GM10847 (cell line): ENCODE results near the gene LRRC8D.

Experiments
- POLR2A ChIP-seq: IDR thresholded peaks from 2 replicates; pipeline ENCODE4 v1.6.1; 2011; ENCODE audit not compliant: insufficient read length; ENCODE audit errors: extremely low read depth

The LRRC8D gene

DNA sequence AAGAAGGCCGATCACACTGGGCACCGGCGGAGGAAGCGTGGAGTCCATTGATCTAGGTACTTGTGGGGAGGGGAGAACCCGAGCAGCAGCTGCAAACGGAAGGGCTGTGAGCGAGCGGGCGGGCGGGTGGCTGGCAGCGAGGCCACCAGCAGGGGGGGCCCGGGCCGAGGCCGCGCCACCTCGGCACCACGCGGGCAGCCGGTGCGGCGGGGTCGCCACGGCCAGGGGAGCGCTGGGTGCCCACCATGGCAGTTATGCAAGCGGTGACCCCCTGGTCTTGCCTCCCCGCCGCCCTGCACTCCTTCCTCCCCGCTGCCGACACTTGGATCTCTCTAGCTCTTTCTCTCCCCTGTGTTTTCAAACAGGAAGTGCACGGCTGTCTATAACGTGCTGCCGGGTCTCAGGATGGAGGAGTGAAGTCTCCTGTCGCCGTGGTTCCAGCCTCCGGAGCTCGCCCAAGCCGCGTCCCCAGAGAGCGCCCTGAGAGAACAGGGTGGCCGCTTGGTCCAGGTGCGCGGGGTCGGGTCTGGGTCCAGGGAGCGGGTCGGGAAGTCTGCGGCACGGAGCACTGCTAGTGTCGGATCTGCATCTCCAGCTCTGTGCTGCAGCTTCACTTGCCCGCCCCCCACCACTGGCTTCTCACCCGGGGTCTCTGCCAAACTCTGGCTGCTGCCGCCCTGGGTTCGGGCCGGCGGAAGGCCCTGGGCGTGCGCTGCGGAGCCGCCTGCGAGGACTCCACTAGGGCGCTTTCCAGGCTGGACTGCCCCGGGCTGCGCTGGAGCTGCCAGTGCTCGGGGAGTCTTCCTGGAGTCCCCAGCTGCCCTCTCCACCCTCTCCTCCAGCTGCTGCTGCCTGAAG lies 22.7 kb downstream of the LRRC8D start:
- TF ChIP-seq POLR2A = peak; percentile 55

DNA sequence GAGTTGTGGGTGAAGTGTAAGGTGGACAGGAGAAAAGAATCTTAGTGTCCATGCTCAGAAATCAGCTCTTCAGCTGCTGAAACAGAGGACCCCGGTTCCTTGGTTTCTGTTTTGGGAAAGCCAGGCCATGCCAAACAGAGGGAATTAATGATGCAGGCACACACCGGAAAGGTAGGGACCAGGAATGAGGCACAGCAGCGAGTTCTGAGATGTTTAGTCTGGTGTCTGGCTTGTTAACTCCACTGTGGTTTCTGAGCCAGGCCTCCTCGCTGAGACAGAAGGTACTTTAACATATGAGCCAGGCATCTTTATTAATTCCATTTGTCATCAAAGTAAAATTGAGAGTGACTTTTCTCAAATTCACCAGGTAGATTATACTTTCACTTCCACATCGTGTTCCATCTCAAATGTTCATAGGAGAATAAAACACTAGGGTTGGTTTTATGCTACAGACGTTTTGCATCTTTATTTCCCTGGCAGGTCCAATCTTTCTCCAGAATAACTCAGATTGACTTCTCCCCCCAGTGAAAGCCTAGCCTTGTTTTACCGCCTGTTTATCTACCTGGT lies 23.5 kb downstream of the LRRC8D start:
- TF ChIP-seq POLR2A = no peak

DNA sequence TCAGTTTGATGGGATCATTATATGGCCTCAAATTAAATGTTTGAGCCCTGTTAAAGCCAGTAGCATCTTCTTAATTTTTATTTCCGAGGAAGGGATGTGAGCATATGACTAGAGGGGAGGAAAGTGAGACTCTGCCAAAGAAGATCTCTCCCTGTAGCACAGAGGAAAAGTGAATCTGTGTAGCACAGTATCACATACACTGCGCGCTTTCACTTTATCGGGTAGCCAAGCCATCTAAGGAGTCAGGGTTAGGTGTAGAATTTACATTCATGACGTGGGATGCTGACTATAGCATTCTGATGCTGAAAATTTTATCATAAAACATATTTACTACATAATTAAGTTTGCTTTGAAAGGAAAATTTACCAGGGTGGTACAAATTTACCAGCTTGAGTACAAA lies 24.0 kb downstream of the LRRC8D start:
- no peak for TF ChIP-seq POLR2A

DNA sequence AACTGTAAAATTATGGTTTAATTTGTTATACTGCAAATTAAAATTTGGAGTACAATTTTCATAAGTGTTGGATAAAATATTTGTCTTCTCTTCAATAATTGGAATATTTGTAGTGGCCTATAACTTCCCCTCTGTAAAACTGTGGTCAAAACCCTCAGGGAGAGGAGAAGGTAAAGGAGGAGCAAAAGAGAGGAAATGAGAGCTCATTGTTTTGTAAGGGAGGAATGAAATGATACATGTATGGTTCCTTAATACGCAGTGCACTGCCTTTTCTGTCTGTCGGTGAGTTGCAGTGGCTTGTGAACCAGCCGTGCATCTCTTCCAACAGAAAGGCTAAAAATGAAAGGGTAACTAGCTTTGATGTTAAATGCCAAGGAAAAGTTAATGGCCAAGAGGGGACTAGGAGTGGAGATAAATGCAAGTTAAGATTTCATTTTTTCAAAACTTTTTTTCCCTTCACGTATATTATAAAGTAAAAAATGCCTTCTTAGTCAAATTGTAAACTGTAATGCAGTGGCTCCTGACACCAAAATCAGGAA lies 26.4 kb downstream of the LRRC8D start:
- no peak for TF ChIP-seq POLR2A

DNA sequence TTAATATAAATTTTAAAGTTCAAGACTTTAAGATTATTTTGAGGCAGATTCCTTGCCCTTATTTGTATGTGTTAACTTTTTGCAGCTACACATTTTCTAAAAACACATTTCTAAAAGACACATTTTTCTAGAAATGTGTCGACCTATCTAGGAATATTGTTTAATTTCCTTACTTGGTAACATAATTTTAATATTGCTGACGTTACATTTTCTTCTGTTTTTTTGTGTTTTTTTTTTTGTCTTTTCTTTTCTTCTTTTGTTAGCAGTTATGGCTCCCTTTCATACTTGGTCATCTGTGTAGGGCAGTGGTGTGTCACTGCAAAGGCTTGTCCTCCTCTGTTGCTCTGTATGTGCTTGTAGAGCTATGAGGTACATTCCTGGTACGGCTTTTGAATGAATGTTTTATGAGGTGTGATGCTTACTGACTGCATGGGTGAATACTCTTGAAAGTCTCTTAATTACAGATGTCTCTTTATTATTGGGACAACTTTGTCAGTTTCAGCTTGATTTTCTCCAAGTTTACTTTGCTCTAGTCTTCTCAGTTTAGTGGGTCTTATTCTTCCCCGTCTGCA lies 30.1 kb downstream of the LRRC8D start:
- TF ChIP-seq POLR2A = no peak

DNA sequence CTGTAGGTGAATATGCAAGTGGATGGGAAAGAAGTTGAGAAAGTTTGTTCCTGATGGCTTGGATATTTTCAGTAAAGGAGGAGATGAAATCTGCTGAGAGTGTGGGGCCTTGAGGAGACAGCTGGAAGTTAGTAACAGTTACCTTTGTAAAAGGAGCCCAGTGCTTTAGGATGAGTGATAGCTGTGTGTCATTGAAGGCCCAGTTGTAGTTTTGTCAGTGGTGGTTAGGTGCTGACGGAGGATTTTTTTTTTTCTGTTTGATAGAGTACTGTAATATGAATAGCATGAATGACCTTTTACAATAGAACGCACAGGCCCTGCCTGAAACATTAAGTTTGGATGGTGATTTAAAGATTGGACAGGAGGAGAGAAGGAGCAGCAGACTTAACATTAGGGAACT lies 33.3 kb downstream of the LRRC8D start:
- no peak for TF ChIP-seq POLR2A

DNA sequence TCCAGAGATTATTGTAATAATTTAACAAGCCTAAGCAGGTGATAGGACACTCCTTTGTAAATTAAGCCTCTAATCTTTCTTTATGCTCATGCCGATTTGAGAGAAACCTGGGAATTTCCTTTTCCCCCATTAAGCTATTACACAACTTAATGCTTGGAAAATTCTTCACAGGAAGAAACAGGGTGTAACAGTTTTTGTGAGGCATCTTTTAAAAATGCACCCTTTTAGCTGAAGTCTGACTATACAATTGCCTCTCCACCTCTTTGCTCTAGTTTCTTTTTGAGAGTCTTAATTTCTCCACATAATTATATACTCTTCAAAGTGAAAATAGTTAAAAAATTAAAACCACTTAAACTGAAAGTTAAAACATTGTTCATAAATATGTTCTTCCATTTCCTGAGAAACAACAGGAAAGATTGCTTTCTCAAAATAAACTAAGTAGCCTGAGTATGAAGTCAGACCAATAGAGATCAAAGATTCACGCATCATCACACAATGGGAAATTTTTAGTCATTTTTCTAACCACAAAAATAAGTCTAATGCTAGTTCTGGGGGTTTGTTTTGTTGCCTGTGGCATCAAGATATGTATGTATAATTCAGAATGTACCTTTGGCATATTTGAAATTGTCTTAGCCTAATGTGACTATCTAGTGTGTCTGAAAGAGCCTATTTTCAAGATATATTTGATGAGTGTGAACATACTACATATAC lies 34.7 kb downstream of the LRRC8D start:
- TF ChIP-seq POLR2A = no peak

DNA sequence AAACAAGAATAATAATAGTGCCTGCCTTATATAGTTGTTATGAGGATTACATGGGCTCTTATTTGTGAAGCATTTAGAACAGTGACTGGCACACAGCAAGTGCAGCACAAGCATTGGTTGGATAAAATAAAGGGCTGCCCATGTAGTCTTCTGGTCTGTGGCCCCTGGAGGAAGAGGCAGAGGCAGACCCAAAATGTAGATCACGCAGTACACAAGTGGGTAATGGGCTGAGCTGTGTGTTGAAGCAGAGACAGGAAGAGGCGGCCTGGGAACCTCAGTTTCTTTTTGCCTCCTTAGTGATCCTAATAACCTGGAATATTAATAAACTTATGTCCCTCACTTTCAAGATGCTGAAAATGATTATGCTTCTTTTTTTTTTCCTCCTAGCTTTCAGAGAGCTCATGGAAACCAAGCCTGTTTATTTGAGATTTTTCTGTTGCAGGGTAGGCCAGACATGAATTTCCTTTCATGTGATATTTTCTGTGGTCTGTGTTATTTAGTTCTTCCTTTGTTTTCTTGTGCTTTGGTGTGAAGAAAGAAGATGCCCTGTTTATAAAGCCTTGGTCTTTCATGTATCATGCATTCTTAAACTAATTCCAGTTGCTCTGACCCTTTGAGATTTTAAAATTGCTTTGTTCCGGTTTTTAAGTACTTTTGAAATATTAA lies 42.5 kb downstream of the LRRC8D start:
- TF ChIP-seq POLR2A = no peak

DNA sequence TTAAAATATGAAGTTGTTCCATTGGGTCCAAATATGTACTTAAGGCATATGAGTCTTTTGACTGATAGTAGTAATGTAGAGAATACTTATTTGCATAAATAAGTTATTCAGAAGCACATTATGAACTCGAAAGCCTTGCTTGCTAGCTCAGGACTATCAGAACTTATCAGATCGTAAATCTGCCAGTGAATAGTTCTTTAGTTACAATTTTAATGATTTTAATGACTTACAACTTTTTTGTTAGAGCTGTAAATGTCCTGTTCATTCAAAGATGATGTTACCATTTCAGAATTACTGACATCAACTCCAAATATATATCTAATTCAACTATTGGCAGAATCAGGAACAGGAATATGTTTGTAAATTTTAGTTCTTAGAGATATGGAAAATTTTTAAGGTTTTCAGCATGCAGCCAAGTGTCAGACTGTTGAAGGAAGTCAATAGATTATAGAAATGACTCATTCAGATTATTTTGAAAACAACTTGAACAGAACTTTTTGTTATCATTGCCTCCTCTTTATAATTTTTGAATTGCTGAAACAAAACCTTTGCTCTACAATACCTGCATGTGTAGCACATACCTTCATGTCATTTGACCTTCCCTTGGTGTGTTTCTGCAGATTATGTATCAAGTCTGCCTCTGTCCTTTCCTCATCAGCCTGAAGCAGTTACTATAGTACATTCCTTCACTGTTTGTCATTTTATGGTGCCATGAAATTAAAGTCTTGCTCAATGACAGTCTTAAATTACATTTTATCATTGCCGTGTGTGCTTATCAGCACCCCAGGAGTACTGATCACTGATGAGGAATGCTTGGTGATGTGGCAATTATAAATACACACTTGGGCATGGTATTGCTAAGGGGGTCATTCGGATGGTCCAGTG lies 44.9 kb downstream of the LRRC8D start:
- TF ChIP-seq POLR2A = no peak

DNA sequence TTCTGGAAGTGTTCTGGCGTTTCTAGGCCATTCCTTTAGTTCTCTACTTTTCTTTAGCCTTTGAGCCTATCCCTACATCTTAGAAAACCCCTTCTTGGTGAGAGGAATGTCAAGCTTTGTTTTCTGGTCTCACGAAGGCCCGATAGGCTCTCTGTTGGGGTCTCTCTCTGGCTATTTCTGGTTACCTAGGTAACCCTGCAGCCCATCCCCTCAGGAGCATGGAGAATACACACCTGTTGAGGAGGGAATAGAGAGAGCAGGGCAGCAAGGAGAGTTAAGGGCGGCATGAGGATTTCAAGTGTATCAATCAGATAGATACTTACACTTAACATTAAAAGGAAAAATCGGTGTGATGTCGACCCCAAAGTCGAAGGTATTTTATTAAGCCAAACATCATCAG lies 45.7 kb downstream of the LRRC8D start:
- no peak for TF ChIP-seq POLR2A

DNA sequence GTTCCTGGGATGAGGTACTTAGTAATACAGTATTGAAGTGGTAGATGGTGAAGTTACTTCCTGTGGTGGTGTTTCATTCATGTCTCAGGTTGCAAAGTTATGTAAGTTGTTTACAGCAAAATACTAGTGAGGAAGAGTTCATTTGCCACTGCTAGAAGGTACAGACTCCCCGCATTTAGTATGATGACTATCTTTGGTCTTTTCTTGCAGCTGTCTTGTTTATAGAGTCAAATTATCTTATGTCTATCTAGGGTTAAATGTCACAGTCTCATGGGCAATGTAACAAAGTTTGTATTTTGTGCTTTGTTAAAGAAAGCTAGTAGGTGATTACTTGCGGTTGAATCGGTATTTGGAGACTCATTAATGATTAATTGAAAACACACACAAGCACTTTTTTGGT lies 50.2 kb downstream of the LRRC8D start:
- no peak for TF ChIP-seq POLR2A

DNA sequence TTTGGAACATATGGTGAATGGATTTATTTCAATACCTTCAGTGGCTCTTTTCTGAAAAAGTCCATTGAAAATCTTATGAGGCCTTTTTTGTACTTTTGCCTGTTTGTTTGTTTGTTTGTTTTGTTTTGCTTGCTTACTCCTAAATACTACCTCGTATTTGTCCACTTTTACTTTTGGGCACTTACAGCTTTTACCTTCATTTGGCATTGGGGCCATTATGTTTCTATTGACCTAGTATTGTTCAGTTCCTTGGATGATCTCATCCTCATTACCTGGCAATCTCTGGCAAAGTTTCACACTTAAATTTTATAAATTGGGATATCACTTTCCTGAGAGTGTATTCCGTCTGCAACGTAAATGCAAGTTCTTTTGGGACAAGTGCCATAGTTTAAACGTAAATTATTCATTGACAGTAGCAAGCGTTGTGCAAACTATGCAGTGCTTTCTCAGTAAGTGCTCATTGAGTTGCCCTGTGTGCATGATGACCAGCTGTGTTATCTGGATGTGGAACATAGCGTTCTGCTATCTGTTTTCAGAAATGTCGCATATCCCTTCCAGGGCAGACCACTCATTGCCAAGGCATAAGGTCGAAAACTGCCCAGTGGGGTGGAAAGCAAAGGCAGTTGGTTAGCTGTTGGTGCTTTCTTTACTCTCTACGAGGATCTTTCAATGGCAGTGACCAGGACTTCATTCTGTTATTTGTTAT lies 51.1 kb downstream of the LRRC8D start:
- no peak for TF ChIP-seq POLR2A

DNA sequence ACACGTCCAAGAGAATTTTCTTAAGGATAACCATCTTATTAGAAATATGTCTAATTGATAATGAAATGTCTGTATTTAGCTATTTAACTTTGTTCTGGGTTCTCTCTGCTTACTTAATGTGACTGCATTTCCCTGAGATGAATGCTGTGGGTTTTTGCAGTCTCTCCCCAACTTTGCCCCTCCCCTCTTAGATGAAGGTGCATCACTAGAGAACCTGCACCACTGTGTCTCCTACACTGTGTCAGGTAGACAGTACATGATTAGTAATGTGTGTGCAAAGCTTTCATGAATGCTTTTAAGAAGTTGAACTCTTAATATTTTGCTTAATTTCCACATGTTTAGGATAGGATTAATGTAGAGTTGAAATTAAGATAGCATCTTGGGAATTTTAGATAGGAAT lies 51.7 kb downstream of the LRRC8D start:
- TF ChIP-seq POLR2A = no peak
